AG08396 (cell line): ENCODE data around the gene TTC27.
A peak's percentile ranks its signal among the peaks of the same experiment; 100 is the strongest.
"Not testable (repeated sequence)": the region's sequence is repeated elsewhere in the genome, so short reads cannot be mapped to it uniquely, and the experiment has no call there.

Experiments used
- DNase-seq: peaks from one replicate; pipeline ENCODE4 v3.0.0; 2012; ENCODE audit warnings: low spot score, mixed read lengths

The TTC27 gene

GRCh38 chr2:32852856-32853255 is 225.0 kb downstream of the TTC27 start:
- peak; percentile 17 for DNase-seq

GRCh38 chr2:32856891-32857290 is 229.0 kb downstream of the TTC27 start:
- no peak for DNase-seq

DNA sequence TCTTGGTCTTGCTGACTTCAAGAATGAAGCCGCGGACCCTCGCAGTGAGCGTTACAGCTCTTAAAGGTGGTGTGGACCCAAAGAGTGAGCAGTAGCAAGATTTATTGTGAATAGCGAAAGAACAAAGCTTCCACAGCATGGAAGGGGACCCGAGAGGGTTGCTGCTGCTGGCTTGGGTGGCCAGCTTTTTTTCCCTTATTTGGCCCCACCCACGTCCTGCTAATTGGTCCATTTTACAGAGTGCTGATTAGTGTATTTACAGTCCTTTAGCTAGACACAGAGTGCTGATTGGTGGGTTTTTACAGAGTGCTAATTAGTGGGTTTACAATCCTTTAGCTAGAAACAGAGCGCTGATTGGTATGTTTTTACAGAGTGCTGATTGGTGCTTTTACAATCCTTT is 230.9 kb downstream of the TTC27 start:
- DNase-seq, result no peak

DNA sequence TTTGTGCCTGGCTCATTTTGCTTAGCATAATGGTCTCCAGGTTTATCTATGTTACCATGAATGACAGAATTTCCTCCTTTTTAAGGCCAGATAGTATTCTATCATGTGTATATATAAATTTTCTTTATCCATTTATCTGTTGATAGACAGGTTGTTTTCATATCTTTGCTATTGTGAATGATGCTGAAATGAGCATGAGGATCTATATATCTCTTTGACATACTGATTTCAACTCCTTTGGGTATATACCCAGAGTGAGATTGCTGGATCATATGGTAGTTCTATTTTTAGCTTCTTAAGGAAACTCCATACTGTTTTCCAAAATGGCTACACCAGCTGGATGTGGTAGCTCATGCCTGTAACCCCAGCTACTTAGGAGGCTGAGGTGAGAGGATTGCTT is 232.5 kb downstream of the TTC27 start:
- no peak for DNase-seq

- no peak for DNase-seq
Observed at GRCh38 chr2:32862269-32863055, 234.6 kb downstream of the TTC27 start.

DNA sequence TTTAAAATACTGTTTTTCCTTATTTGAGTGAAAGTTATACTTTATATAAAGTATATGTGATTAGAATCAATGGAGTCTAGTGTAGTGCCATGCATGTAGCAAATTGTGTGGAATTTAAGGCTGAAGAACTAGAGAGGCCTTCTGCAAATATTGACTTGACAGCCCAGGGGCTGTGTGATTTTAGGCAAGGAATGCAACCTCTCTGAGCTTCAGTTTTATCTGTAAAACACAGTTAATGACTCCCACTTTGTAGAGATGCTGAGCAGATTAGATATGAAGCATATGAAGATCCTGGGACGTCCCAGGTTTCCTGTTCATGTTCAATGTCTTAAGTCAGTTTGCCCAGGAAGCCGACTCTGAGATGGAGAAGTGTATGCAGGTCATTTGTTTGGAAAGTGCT is 235.5 kb downstream of the TTC27 start:
- no peak for DNase-seq

GRCh38 chr2:32863803-32864202 is 236.0 kb downstream of the TTC27 start:
- DNase-seq, result no peak

- DNase-seq, result peak; percentile 50
Observed at GRCh38 chr2:32864334-32865111, 236.7 kb downstream of the TTC27 start.

DNA sequence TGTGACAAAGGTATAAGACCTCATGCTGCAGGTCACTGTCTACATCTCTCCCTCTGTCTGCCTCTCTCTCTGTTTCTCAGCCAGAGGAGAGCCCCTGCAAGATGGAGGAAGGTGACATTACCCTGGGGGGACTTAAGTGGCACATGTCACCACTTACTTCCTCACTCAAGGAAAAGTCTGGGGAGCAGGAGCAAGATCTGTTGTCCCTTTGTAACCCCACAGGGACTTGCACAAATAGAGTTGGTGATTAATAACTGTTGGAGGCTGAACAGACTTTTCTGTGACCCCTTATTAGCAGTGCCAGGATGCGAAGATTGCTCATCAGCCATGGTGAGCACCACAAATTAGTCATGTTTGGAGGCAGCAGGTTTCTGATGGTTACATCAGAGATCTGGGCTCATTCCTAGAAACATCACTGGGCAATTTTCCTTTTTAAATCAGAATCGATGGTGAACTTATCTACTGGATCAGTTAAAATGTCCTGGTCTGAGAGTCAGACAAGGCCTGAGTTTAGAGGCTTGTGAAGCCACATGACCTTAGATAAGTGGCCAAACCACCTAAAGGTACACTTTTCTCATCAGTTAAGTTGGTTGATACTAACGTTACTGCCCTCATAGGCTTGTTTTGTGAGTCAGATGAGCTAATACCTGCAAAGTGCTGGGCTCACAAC is 237.7 kb downstream of the TTC27 start:
- peak; percentile 78 for DNase-seq

- not testable (repeated sequence) for DNase-seq
Observed at GRCh38 chr2:32866462-32866861, 238.6 kb downstream of the TTC27 start.
